Measurements from ENCODE around the gene STK16. TPM values are rescaled to one million over a fixed set of nuclear protein-coding genes. Genes with fewer than 3 reads are reported as not detected.
A peak's percentile ranks its signal among the peaks of the same experiment; 100 is the strongest.

STK16 gene
- total and polyA plus RNA-seq, 8 donors, result 14.7 to 28.4 (median 17.1) TPM

DNA sequence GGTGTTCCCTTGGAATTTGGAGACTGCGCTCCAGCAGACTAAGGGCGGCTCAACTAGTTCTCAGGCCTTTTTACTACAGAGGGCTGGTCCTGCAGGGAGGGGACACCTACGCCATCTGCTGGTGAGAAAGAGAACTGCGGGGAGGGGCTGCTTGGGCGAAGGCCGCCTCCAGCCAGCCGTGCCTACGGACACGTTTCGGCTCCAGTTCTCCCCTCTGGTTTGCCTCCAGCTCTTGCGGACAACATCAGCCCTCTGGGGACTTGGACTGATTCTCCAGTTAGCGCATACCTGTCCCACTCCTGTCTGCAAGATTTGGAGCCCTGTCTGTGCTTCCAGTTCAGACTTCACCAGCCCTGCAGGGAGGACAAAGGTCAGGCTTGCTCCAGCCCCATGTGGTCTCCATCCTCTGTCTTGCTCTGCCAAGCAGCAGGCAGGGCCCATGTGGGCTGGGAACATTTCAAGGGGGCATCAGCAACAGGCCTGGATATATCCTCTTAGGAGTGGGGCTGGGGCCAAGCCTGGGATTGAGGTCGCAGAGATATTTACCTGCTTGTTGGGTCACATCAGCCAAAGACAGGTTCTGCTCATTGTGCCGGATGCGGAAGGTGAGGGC, 53.6 kb downstream of the STK16 start:
- Histone ChIP-seq H3K27me3 (no peaks in the 10 kb centered on the region), H3K36me3 (no peaks in the 10 kb centered on the region), H3K4me1 (no peaks in the 10 kb centered on the region), H3K4me3 (no peak overlapping the region), H3K9me3 (no peaks in the 10 kb centered on the region), H3K27ac (no peak overlapping the region)
- DNase-seq, result peak; percentile 80 to 97 (median 92)
- no peak for FAIRE-seq
- WGBS, 2 donors, result 19% methylated on average over 15 of the region's 15 CpGs
- intact Hi-C loops (cut with DNase I), result loop anchor here in 1 of 3 donors (5.0 to 10.0 kb wide), 2 partner anchors 127 to 244 kb away; partner anchors contain the start of gene SLC23A3
- TF ChIP-seq CTCF (IDR thresholded peaks at IDR 0.05), result peak; percentile 99 to 100 (median 99)
- ATAC-seq, result peak; percentile 57 to 86 (median 80)

- no peaks in the 10 kb centered on the region for H3K27me3 ChIP-seq
- H3K27ac ChIP-seq, result no peak overlapping the region
- no peak overlapping the region for H3K4me3 ChIP-seq
- no peaks in the 10 kb centered on the region for H3K36me3 ChIP-seq
- no peaks in the 10 kb centered on the region for H3K9me3 ChIP-seq
- DNase-seq (no peak), FAIRE-seq (no peak), ATAC-seq (no peak)
- TF ChIP-seq CTCF (IDR thresholded peaks at IDR 0.05), result no peak
- intact Hi-C loops (cut with DNase I), result loop anchor here in 1 of 3 donors (5.0 to 10.0 kb wide), 2 partner anchors 127 to 245 kb away; partner anchors contain the start of gene SLC23A3
- no peaks in the 10 kb centered on the region for H3K4me1 ChIP-seq
- WGBS, 2 donors, result 77 to 83% methylated on average over 6 of the region's 6 CpGs
Observed at GRCh38 chr2:219299372-219299760, 54.1 kb downstream of the STK16 start.

Small RNA genes lying within 50 kb of the gene (microRNA-seq; reads per million reads assigned to microRNA genes)
- 0 to 1.2 reads per million in 2 donors for gene MIR153-1

Other genes with a start within 250 kb of the STK16 start
- under 1 TPM; 0.06 to 0.22 (median 0.12) TPM for gene CFAP65, start 204.0 kb upstream of the STK16 start, total RNA-seq
- gene CFAP65, start 204.0 kb upstream of the STK16 start, polyA plus RNA-seq, result under 1 TPM; 0.19 to 0.38 TPM
- gene IHH, start 184.6 kb upstream of the STK16 start, total RNA-seq, result under 1 TPM in 2 of 6 donors, not detected in 4; 0.09 to 0.19 TPM
- gene IHH, start 184.6 kb upstream of the STK16 start, polyA plus RNA-seq, result under 1 TPM in 1 of 2 donors, not detected in 1; 0.09 TPM
- 1 to 10 TPM; 3.9 to 8.7 (median 7.4) TPM for gene NHEJ1, start 84.7 kb upstream of the STK16 start, total RNA-seq
- 1 to 10 TPM; 4.1 to 4.2 TPM for gene NHEJ1, start 84.7 kb upstream of the STK16 start, polyA plus RNA-seq
- 1 to 10 TPM in 1 of 6 donors, under 1 TPM in 5; 0.16 to 2.4 (median 0.68) TPM for gene SLC23A3, start 75.5 kb upstream of the STK16 start, total RNA-seq
- gene SLC23A3, start 75.5 kb upstream of the STK16 start, polyA plus RNA-seq, result 1 to 10 TPM; 1.8 to 3.0 TPM
- gene CNPPD1, start 68.6 kb upstream of the STK16 start, total RNA-seq, result 10 to 100 TPM; 20.1 to 32.9 (median 26.1) TPM
- 10 to 100 TPM; 23.6 to 28.0 TPM for gene CNPPD1, start 68.6 kb upstream of the STK16 start, polyA plus RNA-seq
- gene RETREG2, start 67.2 kb upstream of the STK16 start, total RNA-seq, result 10 to 100 TPM; 38.7 to 59.4 (median 46.2) TPM
- gene RETREG2, start 67.2 kb upstream of the STK16 start, polyA plus RNA-seq, result 10 to 100 TPM; 31.6 to 59.0 TPM
- 10 to 100 TPM; 18.9 to 28.2 (median 23.6) TPM for gene ZFAND2B, start 38.7 kb upstream of the STK16 start, total RNA-seq
- gene ZFAND2B, start 38.7 kb upstream of the STK16 start, polyA plus RNA-seq, result 10 to 100 TPM; 39.0 to 66.9 TPM
- 1 to 10 TPM; 3.8 to 8.9 (median 6.3) TPM for gene ABCB6, start 26.5 kb upstream of the STK16 start, total RNA-seq
- 10 to 100 TPM; 26.4 to 36.7 TPM for gene ABCB6, start 26.5 kb upstream of the STK16 start, polyA plus RNA-seq
- 10 to 100 TPM; 17.7 to 25.5 (median 20.5) TPM for gene ATG9A, start 15.8 kb upstream of the STK16 start, total RNA-seq
- gene ATG9A, start 15.8 kb upstream of the STK16 start, polyA plus RNA-seq, result 10 to 100 TPM; 12.1 to 19.2 TPM
- 10 to 100 TPM; 17.7 to 36.5 (median 28.7) TPM for gene ANKZF1, start 15.7 kb upstream of the STK16 start, total RNA-seq
- 10 to 100 TPM; 66.0 to 85.0 TPM for gene ANKZF1, start 15.7 kb upstream of the STK16 start, polyA plus RNA-seq
- 1 to 10 TPM; 1.8 to 4.1 (median 2.3) TPM for gene GLB1L, start within 50 bp of the STK16 start, total RNA-seq
- gene GLB1L, start within 50 bp of the STK16 start, polyA plus RNA-seq, result 1 to 10 TPM; 4.3 to 6.9 TPM
- gene TUBA4B, start 7.8 kb downstream of the STK16 start, total RNA-seq, result not detected
- not detected for gene TUBA4B, start 7.8 kb downstream of the STK16 start, polyA plus RNA-seq
- 10 to 100 TPM; 12.2 to 19.5 (median 13.3) TPM for gene TUBA4A, start 8.4 kb downstream of the STK16 start, total RNA-seq
- 10 to 100 TPM; 15.6 to 51.5 TPM for gene TUBA4A, start 8.4 kb downstream of the STK16 start, polyA plus RNA-seq
- gene DNAJB2, start 33.9 kb downstream of the STK16 start, total RNA-seq, result 10 to 100 TPM; 44.5 to 66.7 (median 60.8) TPM
- gene DNAJB2, start 33.9 kb downstream of the STK16 start, polyA plus RNA-seq, result 10 to 100 TPM; 82.3 to 96.3 TPM
- gene PTPRN, start 63.9 kb downstream of the STK16 start, total RNA-seq, result 10 to 100 TPM in 4 of 6 donors, 1 to 10 TPM in 2; 6.3 to 81.7 (median 23.7) TPM
- 100 to 1,000 TPM in 1 of 2 donors, 10 to 100 TPM in 1; 58.3 to 220 TPM for gene PTPRN, start 63.9 kb downstream of the STK16 start, polyA plus RNA-seq
- not detected for gene RESP18, start 87.3 kb downstream of the STK16 start, total RNA-seq
- under 1 TPM in 1 of 2 donors, not detected in 1; 0.16 TPM for gene RESP18, start 87.3 kb downstream of the STK16 start, polyA plus RNA-seq
- 10 to 100 TPM; 21.0 to 32.8 (median 25.1) TPM for gene DNPEP, start 142.4 kb downstream of the STK16 start, total RNA-seq
- gene DNPEP, start 142.4 kb downstream of the STK16 start, polyA plus RNA-seq, result 10 to 100 TPM; 54.6 to 89.4 TPM
- 1 to 10 TPM in 5 of 6 donors, under 1 TPM in 1; 0.75 to 6.1 (median 1.9) TPM for gene DES, start 172.9 kb downstream of the STK16 start, total RNA-seq
- 100 to 1,000 TPM in 1 of 2 donors, 10 to 100 TPM in 1; 12.6 to 101 TPM for gene DES, start 172.9 kb downstream of the STK16 start, polyA plus RNA-seq
- gene SPEG, start 189.4 kb downstream of the STK16 start, total RNA-seq, result 1 to 10 TPM; 2.6 to 4.9 (median 3.6) TPM
- 10 to 100 TPM; 21.9 to 33.3 TPM for gene SPEG, start 189.4 kb downstream of the STK16 start, polyA plus RNA-seq

Measured in pancreas (tissue), 10 donors.